SK-N-SH (cell line): ENCODE data around the gene CDKL5. TPM values are rescaled to one million over a fixed set of nuclear protein-coding genes. Genes with fewer than 3 reads are reported as not detected.

Experiments used
- CTCF ChIA-PET: fragments of 300-600, 350-600 bp; formaldehyde crosslinking; extraction: SDS; loops from one replicate; lab custom pipeline; 2021; lab: Yijun Ruan, JAX
- POLR2A ChIA-PET: fragments of 350-600 bp; sonication (Branson Sonifier 250); formaldehyde crosslinking; extraction: SDS; loops from one replicate; lab custom pipeline; 2020; ENCODE audit warnings: antibody characterized with exemption, inconsistent platforms; lab: Yijun Ruan, JAX
- DNase-seq: peaks from one replicate; pipeline ENCODE4 v3.0.0; 2012
- H2AFZ ChIP-seq: fragments of 200-600 bp; sonication (generic); 2 replicates; pipeline ENCODE4 v1.8.1; 2016; ENCODE audit warnings: antibody characterized with exemption, mild to moderate bottlenecking, low read depth
- H3F3A ChIP-seq: fragments of 200-600 bp; sonication (generic); replicated peaks from 2 replicates; pipeline ENCODE3; 2016; ENCODE audit warnings: antibody characterized with exemption, mild to moderate bottlenecking; ENCODE audit not compliant: insufficient read depth
- H3K27ac ChIP-seq, 2 experiments: fragments of 200-500 bp in 1 of 2; fragments of 200-600 bp in 1 of 2; sonication (Bioruptor generic) in 1 of 2; sonication (generic), shearing (Covaris generic) in 1 of 2; 2 replicates each; pipeline versions ENCODE4 v1.5.1 to v1.6.1; 2014 to 2016; ENCODE audit warnings: low read depth in 2 of 2, inconsistent platforms in 1 of 2, low read length in 1 of 2, mild to moderate bottlenecking in 1 of 2, mixed read lengths in 1 of 2
- H3K27me3 ChIP-seq: fragments of 200-600 bp; sonication (generic), shearing (Covaris generic); 2 replicates; pipeline ENCODE4 v1.6.1; 2016; ENCODE audit warnings: mixed run types; ENCODE audit not compliant: insufficient read depth
- H3K36me3 ChIP-seq, 2 experiments: fragments of 200-500 bp in 1 of 2; fragments of 200-600 bp in 1 of 2; sonication (Bioruptor generic) in 1 of 2; sonication (generic) in 1 of 2; replicated peaks in 1 of 2; 2 replicates each; pipeline versions ENCODE3 to v1.5.1; 2014 to 2016; ENCODE audit warnings: low read length in 1 of 2, mild to moderate bottlenecking in 1 of 2; ENCODE audit not compliant: insufficient read depth in 2 of 2, control insufficient read depth in 1 of 2
- H3K4me1 ChIP-seq, 2 experiments: fragments of 200-500 bp in 1 of 2; fragments of 200-600 bp in 1 of 2; sonication (Bioruptor generic) in 1 of 2; sonication (generic), shearing (Covaris generic) in 1 of 2; 2 replicates each; pipeline versions ENCODE4 v1.5.1 to v1.6.1; 2014 to 2016; ENCODE audit warnings: low read depth in 1 of 2, low read length in 1 of 2, mixed run types in 1 of 2; ENCODE audit not compliant: insufficient read depth in 2 of 2, control insufficient read depth in 1 of 2
- H3K4me2 ChIP-seq: fragments of 200-600 bp; sonication (generic), shearing (Covaris generic); 2 replicates; pipeline ENCODE4 v1.6.1; 2017; ENCODE audit warnings: mixed run types
- H3K4me3 ChIP-seq, 2 experiments: fragments of 200-500 bp in 1 of 2; fragments of 200-600 bp in 1 of 2; sonication (Bioruptor generic) in 1 of 2; sonication (generic), shearing (Covaris generic) in 1 of 2; 2 replicates each; pipeline versions ENCODE4 v1.5.1 to v1.8.1; 2014 to 2016; ENCODE audit warnings: low read depth in 2 of 2, inconsistent platforms in 1 of 2, low read length in 1 of 2, mild to moderate bottlenecking in 1 of 2, mixed read lengths in 1 of 2, moderate library complexity in 1 of 2
- H3K79me2 ChIP-seq: fragments of 200-600 bp; sonication (generic); 2 replicates; pipeline ENCODE4 v1.8.1; 2017; ENCODE audit warnings: mild to moderate bottlenecking; ENCODE audit not compliant: insufficient read depth
- H3K9ac ChIP-seq: fragments of 200-600 bp; sonication (generic); 2 replicates; pipeline ENCODE4 v1.6.1; 2017; ENCODE audit warnings: mixed run types
- H3K9me2 ChIP-seq: fragments of 200-600 bp; sonication (generic); 2 replicates; pipeline ENCODE4 v1.6.1; 2017; ENCODE audit warnings: mixed run types
- H3K9me3 ChIP-seq: fragments of 200-600 bp; sonication (generic); 2 replicates; pipeline ENCODE4 v1.6.1; 2017; ENCODE audit warnings: mixed run types, mild to moderate bottlenecking, moderate library complexity
- H4K20me1 ChIP-seq: fragments of 200-600 bp; sonication (generic); 2 replicates; pipeline ENCODE4 v1.6.1; 2017; ENCODE audit warnings: mild to moderate bottlenecking, mixed run types; ENCODE audit not compliant: insufficient read depth
- FOXJ3 ChIP-seq: sonication (generic); formaldehyde crosslinking; IDR thresholded peaks from 2 replicates; pipeline ENCODE4 v1.5.1; 2020; ENCODE audit warnings: mild to moderate bottlenecking, missing genetic modification reagents
- GABPA ChIP-seq: IDR thresholded peaks from 2 replicates; pipeline ENCODE4 v1.4.0; 2012; ENCODE audit warnings: low read depth, mild to moderate bottlenecking
- MEF2A ChIP-seq: IDR thresholded peaks from 2 replicates; pipeline ENCODE4 v1.4.0; 2012; ENCODE audit warnings: low read depth, borderline replicate concordance
- RXRA ChIP-seq: IDR thresholded peaks from 2 replicates; pipeline ENCODE4 v1.4.0; 2012; ENCODE audit warnings: low read depth, mild to moderate bottlenecking, borderline replicate concordance
- SIN3A ChIP-seq: IDR thresholded peaks from 2 replicates; pipeline ENCODE4 v1.6.1; 2012; ENCODE audit warnings: low read depth, mild to moderate bottlenecking, low read length, moderate library complexity, borderline replicate concordance
- WGBS: methylation state at CpG from one replicate; pipeline ENCODE4 v1.1.6; 2017; ENCODE audit warnings: low lambda C conversion rate; 5-methylcytosine and 5-hydroxymethylcytosine counted together
- polyA plus RNA-seq, 3 experiments: library from polyadenylated mRNA; depleted of rRNA; stranded (reverse); fragments of >200 nt; gene quantifications; 2 replicates each; pipeline ENCODE4 v1.2.3, GENCODE V29; 2012
- TF ChIP-seq, protein P1 (sequence below): IDR thresholded peaks from 2 replicates; pipeline ENCODE4 v1.4.0; 2012; ENCODE audit warnings: low read depth, borderline replicate concordance
- TF ChIP-seq, protein P2 (sequence below): fragments of 150-350 bp; IDR thresholded peaks from 2 replicates; pipeline ENCODE4 v1.6.1; 2017; ENCODE audit warnings: antibody characterized with exemption, low read length, low read depth, borderline replicate concordance
- TF ChIP-seq, protein P3 (sequence below): IDR thresholded peaks from 2 replicates; pipeline ENCODE4 v1.6.1; 2012; ENCODE audit warnings: mild to moderate bottlenecking, low read depth, low read length, moderate library complexity
- TF ChIP-seq, protein P4 (sequence below): fragments of 200-600 bp; sonication (generic); IDR thresholded peaks from 2 replicates; pipeline ENCODE4 v1.6.1; 2017; ENCODE audit warnings: antibody characterized with exemption, mild to moderate bottlenecking, moderate library complexity
- TF ChIP-seq, protein P5 (sequence below): IDR thresholded peaks from 2 replicates; pipeline ENCODE4 v1.4.0; 2012; ENCODE audit warnings: low read depth, borderline replicate concordance
- TF ChIP-seq, protein P6 (sequence below): fragments of 150-350 bp; IDR thresholded peaks from 2 replicates; pipeline ENCODE4 v1.6.1; 2016; ENCODE audit warnings: mild to moderate bottlenecking, low read depth, low read length

CDKL5 gene
- polyA plus RNA-seq, 1 of the 3 experiments (the other 2 are of a cell fraction): 1.3 TPM

DNA sequence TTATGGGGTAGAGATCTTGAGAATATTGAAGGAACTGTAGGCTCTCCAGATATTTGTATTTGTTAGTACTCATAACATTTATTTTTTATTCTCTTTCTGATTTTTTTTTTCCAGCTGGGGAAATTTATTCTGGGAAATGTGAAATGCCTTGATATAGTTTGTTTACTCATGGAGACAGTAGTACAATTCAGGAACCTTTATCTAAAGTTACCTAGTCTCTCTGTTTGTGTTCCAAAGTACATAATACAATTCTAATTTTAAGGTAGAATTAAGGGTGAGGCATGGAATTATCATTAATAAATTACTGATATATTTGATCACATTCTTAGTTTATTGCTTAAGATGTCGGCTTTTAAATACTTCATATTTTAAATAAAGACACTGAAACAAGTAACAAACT, 132.5 kb downstream of the CDKL5 start:
- H3K4me2 ChIP-seq: no peak overlapping the region
- no peak overlapping the region for H3K4me3 ChIP-seq
- no peaks in the 10 kb centered on the region for H3K79me2 ChIP-seq
- H3K4me1 ChIP-seq: no peaks in the 10 kb centered on the region; a peak in 2 of 4 replicates
- POLR2A ChIA-PET: no interaction called here
- H2AFZ ChIP-seq: no peak overlapping the region
- no peaks in the 10 kb centered on the region for H4K20me1 ChIP-seq
- no peak overlapping the region for H3K9ac ChIP-seq
- no peaks in the 10 kb centered on the region for H3F3A ChIP-seq
- CTCF ChIA-PET: interaction anchor here (1.5 kb wide), 1 partner anchor 19 kb away, joined by 3 read pairs; no protein-coding TSS in a partner anchor
- TF ChIP-seq, protein P1, sequence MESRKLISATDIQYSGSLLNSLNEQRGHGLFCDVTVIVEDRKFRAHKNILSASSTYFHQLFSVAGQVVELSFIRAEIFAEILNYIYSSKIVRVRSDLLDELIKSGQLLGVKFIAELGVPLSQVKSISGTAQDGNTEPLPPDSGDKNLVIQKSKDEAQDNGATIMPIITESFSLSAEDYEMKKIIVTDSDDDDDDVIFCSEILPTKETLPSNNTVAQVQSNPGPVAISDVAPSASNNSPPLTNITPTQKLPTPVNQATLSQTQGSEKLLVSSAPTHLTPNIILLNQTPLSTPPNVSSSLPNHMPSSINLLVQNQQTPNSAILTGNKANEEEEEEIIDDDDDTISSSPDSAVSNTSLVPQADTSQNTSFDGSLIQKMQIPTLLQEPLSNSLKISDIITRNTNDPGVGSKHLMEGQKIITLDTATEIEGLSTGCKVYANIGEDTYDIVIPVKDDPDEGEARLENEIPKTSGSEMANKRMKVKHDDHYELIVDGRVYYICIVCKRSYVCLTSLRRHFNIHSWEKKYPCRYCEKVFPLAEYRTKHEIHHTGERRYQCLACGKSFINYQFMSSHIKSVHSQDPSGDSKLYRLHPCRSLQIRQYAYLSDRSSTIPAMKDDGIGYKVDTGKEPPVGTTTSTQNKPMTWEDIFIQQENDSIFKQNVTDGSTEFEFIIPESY: no peak
- TF ChIP-seq, protein P2, sequence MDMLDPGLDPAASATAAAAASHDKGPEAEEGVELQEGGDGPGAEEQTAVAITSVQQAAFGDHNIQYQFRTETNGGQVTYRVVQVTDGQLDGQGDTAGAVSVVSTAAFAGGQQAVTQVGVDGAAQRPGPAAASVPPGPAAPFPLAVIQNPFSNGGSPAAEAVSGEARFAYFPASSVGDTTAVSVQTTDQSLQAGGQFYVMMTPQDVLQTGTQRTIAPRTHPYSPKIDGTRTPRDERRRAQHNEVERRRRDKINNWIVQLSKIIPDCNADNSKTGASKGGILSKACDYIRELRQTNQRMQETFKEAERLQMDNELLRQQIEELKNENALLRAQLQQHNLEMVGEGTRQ: no peak
- TF ChIP-seq, protein P3, sequence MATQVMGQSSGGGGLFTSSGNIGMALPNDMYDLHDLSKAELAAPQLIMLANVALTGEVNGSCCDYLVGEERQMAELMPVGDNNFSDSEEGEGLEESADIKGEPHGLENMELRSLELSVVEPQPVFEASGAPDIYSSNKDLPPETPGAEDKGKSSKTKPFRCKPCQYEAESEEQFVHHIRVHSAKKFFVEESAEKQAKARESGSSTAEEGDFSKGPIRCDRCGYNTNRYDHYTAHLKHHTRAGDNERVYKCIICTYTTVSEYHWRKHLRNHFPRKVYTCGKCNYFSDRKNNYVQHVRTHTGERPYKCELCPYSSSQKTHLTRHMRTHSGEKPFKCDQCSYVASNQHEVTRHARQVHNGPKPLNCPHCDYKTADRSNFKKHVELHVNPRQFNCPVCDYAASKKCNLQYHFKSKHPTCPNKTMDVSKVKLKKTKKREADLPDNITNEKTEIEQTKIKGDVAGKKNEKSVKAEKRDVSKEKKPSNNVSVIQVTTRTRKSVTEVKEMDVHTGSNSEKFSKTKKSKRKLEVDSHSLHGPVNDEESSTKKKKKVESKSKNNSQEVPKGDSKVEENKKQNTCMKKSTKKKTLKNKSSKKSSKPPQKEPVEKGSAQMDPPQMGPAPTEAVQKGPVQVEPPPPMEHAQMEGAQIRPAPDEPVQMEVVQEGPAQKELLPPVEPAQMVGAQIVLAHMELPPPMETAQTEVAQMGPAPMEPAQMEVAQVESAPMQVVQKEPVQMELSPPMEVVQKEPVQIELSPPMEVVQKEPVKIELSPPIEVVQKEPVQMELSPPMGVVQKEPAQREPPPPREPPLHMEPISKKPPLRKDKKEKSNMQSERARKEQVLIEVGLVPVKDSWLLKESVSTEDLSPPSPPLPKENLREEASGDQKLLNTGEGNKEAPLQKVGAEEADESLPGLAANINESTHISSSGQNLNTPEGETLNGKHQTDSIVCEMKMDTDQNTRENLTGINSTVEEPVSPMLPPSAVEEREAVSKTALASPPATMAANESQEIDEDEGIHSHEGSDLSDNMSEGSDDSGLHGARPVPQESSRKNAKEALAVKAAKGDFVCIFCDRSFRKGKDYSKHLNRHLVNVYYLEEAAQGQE: no peak
- TF ChIP-seq, protein P4, sequence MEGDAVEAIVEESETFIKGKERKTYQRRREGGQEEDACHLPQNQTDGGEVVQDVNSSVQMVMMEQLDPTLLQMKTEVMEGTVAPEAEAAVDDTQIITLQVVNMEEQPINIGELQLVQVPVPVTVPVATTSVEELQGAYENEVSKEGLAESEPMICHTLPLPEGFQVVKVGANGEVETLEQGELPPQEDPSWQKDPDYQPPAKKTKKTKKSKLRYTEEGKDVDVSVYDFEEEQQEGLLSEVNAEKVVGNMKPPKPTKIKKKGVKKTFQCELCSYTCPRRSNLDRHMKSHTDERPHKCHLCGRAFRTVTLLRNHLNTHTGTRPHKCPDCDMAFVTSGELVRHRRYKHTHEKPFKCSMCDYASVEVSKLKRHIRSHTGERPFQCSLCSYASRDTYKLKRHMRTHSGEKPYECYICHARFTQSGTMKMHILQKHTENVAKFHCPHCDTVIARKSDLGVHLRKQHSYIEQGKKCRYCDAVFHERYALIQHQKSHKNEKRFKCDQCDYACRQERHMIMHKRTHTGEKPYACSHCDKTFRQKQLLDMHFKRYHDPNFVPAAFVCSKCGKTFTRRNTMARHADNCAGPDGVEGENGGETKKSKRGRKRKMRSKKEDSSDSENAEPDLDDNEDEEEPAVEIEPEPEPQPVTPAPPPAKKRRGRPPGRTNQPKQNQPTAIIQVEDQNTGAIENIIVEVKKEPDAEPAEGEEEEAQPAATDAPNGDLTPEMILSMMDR: no peak
- TF ChIP-seq GABPA: no peak
- no peaks in the 10 kb centered on the region for H3K9me3 ChIP-seq
- 54% methylated on average over 1 of the region's 1 CpG for WGBS
- no peaks in the 10 kb centered on the region for H3K27me3 ChIP-seq
- H3K27ac ChIP-seq: no peak overlapping the region
- DNase-seq: no peak
- 0 out of 2 replicates have a peak, but pooled peaks cover 3% of the 10 kb centered on the region for H3K9me2 ChIP-seq
- no peaks in the 10 kb centered on the region for H3K36me3 ChIP-seq

DNA sequence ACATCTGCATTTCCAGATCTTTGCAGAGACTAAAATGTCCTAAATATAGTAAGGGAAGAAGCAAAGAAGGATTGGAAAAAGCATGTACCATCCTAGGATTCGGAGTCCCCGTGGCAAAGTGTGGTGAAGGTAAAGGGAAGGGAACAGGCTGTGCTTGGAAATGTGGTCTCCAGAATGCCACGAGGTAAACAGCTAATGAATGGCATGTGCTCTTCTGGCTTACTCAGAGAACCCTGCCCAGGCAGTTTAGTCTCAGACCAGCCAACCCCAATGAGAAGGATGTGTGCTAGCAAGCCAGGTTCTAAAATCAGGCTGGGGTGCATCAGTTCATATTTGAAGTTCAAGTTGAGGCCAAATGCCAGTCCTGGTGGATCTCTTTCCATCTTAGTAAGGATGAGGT, 133.4 kb downstream of the CDKL5 start:
- H3K27me3 ChIP-seq: no peaks in the 10 kb centered on the region
- H3K9me2 ChIP-seq: 0 out of 2 replicates have a peak, but pooled peaks cover 3% of the 10 kb centered on the region
- 50% methylated on average over 3 of the region's 3 CpGs for WGBS
- H3K79me2 ChIP-seq: no peaks in the 10 kb centered on the region
- no peaks in the 10 kb centered on the region for H3K36me3 ChIP-seq
- no peak overlapping the region for H2AFZ ChIP-seq
- no peak for DNase-seq
- no peaks in the 10 kb centered on the region for H3K9me3 ChIP-seq
- no peaks in the 10 kb centered on the region for H4K20me1 ChIP-seq
- no peak overlapping the region for H3K27ac ChIP-seq
- H3K4me2 ChIP-seq: no peak overlapping the region
- H3K4me3 ChIP-seq: no peak overlapping the region
- ChIA-PET POLR2A (no interaction called here), CTCF (interaction anchor here (0.7 to 1.5 kb wide), 2 partner anchors 10 to 18 kb away, joined by 3 read pairs; no protein-coding TSS in a partner anchor)
- H3F3A ChIP-seq: no peaks in the 10 kb centered on the region
- H3K4me1 ChIP-seq: no peaks in the 10 kb centered on the region; a peak in 2 of 4 replicates
- TF ChIP-seq RXRA: no peak
- TF ChIP-seq SIN3A: no peak
- no peak for TF ChIP-seq MEF2A
- TF ChIP-seq, protein P5, sequence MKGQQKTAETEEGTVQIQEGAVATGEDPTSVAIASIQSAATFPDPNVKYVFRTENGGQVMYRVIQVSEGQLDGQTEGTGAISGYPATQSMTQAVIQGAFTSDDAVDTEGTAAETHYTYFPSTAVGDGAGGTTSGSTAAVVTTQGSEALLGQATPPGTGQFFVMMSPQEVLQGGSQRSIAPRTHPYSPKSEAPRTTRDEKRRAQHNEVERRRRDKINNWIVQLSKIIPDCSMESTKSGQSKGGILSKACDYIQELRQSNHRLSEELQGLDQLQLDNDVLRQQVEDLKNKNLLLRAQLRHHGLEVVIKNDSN: no peak
- TF ChIP-seq, protein P6, sequence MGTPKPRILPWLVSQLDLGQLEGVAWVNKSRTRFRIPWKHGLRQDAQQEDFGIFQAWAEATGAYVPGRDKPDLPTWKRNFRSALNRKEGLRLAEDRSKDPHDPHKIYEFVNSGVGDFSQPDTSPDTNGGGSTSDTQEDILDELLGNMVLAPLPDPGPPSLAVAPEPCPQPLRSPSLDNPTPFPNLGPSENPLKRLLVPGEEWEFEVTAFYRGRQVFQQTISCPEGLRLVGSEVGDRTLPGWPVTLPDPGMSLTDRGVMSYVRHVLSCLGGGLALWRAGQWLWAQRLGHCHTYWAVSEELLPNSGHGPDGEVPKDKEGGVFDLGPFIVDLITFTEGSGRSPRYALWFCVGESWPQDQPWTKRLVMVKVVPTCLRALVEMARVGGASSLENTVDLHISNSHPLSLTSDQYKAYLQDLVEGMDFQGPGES: no peak
- TF ChIP-seq FOXJ3 (CRISPR knock-in tag): no peak
- H3K9ac ChIP-seq: no peak overlapping the region
